ENCODE results near the gene RAB40C.

Gene RAB40C

DNA sequence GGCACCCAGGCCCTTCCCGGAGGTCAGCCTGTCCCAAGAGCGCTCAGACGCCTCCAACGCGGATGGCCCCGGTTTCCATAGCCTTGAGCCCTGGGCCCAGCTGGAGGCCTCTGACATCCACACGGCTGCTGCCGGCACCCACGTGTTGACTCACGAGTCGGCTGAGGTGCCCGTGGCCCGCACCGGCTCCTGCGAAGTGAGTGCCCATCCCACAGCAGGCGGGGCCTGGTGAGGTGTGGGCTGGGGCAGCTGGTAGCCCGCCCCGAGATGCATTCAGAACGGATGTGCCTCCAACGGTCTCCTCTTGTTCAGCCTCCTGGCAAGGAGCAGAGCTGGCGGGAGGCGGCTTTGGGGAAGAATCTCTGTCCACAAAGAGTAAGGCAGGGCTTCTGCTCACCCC is 62.0 kb downstream of the RAB40C start (continued):
- TF ChIP-seq, protein P1, sequence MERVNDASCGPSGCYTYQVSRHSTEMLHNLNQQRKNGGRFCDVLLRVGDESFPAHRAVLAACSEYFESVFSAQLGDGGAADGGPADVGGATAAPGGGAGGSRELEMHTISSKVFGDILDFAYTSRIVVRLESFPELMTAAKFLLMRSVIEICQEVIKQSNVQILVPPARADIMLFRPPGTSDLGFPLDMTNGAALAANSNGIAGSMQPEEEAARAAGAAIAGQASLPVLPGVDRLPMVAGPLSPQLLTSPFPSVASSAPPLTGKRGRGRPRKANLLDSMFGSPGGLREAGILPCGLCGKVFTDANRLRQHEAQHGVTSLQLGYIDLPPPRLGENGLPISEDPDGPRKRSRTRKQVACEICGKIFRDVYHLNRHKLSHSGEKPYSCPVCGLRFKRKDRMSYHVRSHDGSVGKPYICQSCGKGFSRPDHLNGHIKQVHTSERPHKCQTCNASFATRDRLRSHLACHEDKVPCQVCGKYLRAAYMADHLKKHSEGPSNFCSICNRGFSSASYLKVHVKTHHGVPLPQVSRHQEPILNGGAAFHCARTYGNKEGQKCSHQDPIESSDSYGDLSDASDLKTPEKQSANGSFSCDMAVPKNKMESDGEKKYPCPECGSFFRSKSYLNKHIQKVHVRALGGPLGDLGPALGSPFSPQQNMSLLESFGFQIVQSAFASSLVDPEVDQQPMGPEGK (CRISPR knock-in tag; IDR thresholded peaks at IDR 0.05; ENCODE audit: borderline replicate concordance): no peak
- no peak for TF ChIP-seq ZNF70 (CRISPR knock-in tag; IDR thresholded peaks at IDR 0.05)
- TF ChIP-seq ZNF565 (CRISPR knock-in tag; conservative IDR thresholded peaks at IDR 0.05; ENCODE audit: low read depth): no peak
- TF ChIP-seq ZFP3 (CRISPR knock-in tag; IDR thresholded peaks at IDR 0.05): no peak
- no peak for TF ChIP-seq SNAI2 (CRISPR knock-in tag; IDR thresholded peaks at IDR 0.05)

DNA sequence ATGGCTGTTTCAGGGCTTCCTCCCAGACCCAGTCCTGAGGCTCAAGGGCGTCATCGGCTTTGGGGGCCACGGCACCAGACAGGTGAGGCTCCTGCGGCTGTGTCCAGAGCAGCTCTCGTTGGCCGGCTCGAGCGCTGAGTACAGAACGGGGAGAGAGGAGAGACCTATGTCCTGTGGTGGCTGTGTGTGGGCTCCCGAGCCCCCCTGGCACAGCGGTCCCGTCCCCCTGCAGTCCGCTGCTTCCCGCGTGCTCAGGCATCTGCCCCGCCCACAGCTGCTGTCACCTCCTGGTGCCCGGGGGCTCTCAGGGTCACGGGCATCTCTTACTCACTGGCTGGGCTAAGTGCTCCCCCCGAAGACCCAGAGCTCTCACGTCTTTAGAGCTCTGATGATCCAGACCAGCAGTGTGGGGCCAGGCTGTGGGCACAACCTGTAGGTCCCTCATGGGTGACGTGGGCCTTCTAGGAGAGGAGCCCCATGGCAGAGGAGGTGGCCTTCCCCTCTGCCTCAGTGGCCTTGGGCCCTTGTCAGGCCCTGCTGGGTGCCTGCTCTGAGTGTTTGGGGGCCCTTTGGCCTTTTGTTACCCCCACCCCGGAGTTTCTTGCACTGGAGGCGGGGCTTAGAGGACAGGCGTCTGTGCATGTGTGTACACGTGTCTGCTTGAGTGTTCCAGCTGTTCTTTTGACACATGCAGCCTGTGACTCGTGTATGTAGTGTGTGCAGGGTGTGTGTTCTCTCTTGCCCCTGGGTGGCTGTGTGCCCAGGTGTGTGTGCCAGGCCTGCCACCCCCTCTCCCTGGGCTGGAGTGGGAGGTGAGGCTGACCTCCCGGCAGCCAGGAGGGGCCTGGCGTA is 62.8 kb downstream of the RAB40C start:
- no peak for TF ChIP-seq GLIS3 (CRISPR knock-in tag; IDR thresholded peaks at IDR 0.05)
- TF ChIP-seq, protein P2, sequence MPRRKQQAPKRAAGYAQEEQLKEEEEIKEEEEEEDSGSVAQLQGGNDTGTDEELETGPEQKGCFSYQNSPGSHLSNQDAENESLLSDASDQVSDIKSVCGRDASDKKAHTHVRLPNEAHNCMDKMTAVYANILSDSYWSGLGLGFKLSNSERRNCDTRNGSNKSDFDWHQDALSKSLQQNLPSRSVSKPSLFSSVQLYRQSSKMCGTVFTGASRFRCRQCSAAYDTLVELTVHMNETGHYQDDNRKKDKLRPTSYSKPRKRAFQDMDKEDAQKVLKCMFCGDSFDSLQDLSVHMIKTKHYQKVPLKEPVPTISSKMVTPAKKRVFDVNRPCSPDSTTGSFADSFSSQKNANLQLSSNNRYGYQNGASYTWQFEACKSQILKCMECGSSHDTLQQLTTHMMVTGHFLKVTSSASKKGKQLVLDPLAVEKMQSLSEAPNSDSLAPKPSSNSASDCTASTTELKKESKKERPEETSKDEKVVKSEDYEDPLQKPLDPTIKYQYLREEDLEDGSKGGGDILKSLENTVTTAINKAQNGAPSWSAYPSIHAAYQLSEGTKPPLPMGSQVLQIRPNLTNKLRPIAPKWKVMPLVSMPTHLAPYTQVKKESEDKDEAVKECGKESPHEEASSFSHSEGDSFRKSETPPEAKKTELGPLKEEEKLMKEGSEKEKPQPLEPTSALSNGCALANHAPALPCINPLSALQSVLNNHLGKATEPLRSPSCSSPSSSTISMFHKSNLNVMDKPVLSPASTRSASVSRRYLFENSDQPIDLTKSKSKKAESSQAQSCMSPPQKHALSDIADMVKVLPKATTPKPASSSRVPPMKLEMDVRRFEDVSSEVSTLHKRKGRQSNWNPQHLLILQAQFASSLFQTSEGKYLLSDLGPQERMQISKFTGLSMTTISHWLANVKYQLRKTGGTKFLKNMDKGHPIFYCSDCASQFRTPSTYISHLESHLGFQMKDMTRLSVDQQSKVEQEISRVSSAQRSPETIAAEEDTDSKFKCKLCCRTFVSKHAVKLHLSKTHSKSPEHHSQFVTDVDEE (CRISPR knock-in tag; IDR thresholded peaks at IDR 0.05): no peak
- no peak for TF ChIP-seq CSDC2 (CRISPR knock-in tag; IDR thresholded peaks at IDR 0.05)
- TF ChIP-seq BACH2 (CRISPR knock-in tag; IDR thresholded peaks at IDR 0.05; ENCODE audit: borderline replicate concordance): no peak
- TF ChIP-seq, protein P1 (CRISPR knock-in tag; IDR thresholded peaks at IDR 0.05; ENCODE audit: borderline replicate concordance): no peak
- TF ChIP-seq TOX (CRISPR knock-in tag; IDR thresholded peaks at IDR 0.05; ENCODE audit: borderline replicate concordance): no peak
- TF ChIP-seq ZFP30 (CRISPR knock-in tag; IDR thresholded peaks at IDR 0.05): no peak
- TF ChIP-seq ISL1 (CRISPR knock-in tag; IDR thresholded peaks at IDR 0.05): no peak
- TF ChIP-seq, protein P3, sequence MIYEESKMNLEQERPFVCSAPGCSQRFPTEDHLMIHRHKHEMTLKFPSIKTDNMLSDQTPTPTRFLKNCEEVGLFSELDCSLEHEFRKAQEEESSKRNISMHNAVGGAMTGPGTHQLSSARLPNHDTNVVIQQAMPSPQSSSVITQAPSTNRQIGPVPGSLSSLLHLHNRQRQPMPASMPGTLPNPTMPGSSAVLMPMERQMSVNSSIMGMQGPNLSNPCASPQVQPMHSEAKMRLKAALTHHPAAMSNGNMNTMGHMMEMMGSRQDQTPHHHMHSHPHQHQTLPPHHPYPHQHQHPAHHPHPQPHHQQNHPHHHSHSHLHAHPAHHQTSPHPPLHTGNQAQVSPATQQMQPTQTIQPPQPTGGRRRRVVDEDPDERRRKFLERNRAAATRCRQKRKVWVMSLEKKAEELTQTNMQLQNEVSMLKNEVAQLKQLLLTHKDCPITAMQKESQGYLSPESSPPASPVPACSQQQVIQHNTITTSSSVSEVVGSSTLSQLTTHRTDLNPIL (CRISPR knock-in tag; IDR thresholded peaks at IDR 0.05; ENCODE audit: low read depth): no peak
- TF ChIP-seq SNAI2 (CRISPR knock-in tag; IDR thresholded peaks at IDR 0.05): no peak
- TF ChIP-seq TCF4 (CRISPR knock-in tag; IDR thresholded peaks at IDR 0.05; ENCODE audit: borderline replicate concordance): no peak
- no peak for TF ChIP-seq ZNF70 (CRISPR knock-in tag; IDR thresholded peaks at IDR 0.05)
- no peak for TF ChIP-seq ZFP3 (CRISPR knock-in tag; IDR thresholded peaks at IDR 0.05)
- no peak for TF ChIP-seq PPARA (CRISPR knock-in tag; IDR thresholded peaks at IDR 0.05; ENCODE audit: borderline replicate concordance)
- TF ChIP-seq ZNF565 (CRISPR knock-in tag; conservative IDR thresholded peaks at IDR 0.05; ENCODE audit: low read depth): no peak
- TF ChIP-seq ARNTL (CRISPR knock-in tag; IDR thresholded peaks at IDR 0.05; ENCODE audit: borderline replicate concordance, low read depth): no peak
- TF ChIP-seq, protein P4, sequence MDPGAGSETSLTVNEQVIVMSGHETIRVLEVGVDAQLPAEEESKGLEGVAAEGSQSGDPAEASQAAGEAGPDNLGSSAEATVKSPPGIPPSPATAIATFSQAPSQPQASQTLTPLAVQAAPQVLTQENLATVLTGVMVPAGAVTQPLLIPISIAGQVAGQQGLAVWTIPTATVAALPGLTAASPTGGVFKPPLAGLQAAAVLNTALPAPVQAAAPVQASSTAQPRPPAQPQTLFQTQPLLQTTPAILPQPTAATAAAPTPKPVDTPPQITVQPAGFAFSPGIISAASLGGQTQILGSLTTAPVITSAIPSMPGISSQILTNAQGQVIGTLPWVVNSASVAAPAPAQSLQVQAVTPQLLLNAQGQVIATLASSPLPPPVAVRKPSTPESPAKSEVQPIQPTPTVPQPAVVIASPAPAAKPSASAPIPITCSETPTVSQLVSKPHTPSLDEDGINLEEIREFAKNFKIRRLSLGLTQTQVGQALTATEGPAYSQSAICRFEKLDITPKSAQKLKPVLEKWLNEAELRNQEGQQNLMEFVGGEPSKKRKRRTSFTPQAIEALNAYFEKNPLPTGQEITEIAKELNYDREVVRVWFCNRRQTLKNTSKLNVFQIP (CRISPR knock-in tag; IDR thresholded peaks at IDR 0.05; ENCODE audit: borderline replicate concordance, low read depth): no peak
- TF ChIP-seq ZC3H10 (CRISPR knock-in tag; IDR thresholded peaks at IDR 0.05): no peak
- TF ChIP-seq ZNF8 (CRISPR knock-in tag; IDR thresholded peaks at IDR 0.05): no peak
- no peak for TF ChIP-seq ESRRG (CRISPR knock-in tag; IDR thresholded peaks at IDR 0.05)
- ATAC-seq: no peak
